PFSK-1 (cell line): ENCODE results near the gene C11orf24.

Source experiments
- POLR2AphosphoS5 ChIP-seq: IDR thresholded peaks from 2 replicates; pipeline ENCODE4 v1.6.1; 2012; ENCODE audit warnings: low read depth, mild to moderate bottlenecking, control low read depth, low read length, moderate library complexity
- SIN3A ChIP-seq: IDR thresholded peaks from 2 replicates; pipeline ENCODE4 v1.6.1; 2012; ENCODE audit warnings: mild to moderate bottlenecking, low read length, moderate library complexity, borderline replicate concordance; ENCODE audit not compliant: insufficient read depth
- TAF1 ChIP-seq: IDR thresholded peaks from 2 replicates; pipeline ENCODE4 v1.6.1; 2012; ENCODE audit warnings: low read length, control low read depth, borderline replicate concordance; ENCODE audit not compliant: insufficient read depth
- TF ChIP-seq, protein P1 (sequence below), 2 experiments: IDR thresholded peaks; 2 replicates each; pipeline versions ENCODE4 v1.6.1 to v1.8.0; 2011 to 2012; ENCODE audit warnings: low read depth in 2 of 2, low read length in 2 of 2, control low read depth in 1 of 2, inconsistent platforms in 1 of 2, mild to moderate bottlenecking in 1 of 2, moderate library complexity in 1 of 2; ENCODE audit not compliant: insufficient read depth in 1 of 2

DNA sequence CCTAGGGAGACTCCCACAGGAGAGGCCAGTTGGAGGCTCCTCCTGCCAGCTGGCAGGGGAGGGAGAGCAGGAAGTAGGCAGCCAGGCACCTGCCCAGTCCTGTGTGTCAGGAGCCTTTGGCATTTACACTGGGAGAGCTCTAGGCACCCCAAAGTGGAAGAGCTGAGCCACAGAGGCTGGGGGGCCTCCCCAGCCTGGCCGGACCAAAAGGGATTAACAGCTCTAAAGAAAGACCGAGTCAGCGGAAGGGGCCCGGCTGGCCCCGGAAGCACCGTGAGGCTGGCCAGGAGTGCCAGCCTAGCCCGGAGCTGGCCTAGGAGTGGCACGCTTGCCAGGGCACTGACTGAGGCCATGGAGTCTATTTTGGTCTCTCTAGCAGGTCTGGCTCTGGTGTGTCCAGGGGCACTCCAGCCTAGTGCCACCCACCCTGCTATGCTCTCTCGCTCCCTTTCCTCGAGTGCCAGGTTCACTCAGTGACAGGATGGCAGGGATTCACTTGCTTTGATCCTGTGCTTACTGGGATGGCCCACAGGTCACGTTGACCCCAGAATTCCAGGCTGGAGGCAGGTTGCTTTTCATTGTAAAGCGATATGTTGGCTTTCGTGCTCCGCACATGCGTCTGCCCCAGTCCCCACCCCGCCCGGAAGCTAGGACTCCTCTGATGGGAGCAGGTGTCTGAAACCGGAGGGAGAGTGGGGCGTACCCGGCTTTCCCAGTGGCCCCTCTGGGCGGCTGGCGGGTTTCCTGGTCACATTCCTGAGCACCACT lies 55.4 kb downstream of the C11orf24 start:
- TF ChIP-seq POLR2AphosphoS5 = no peak
- TF ChIP-seq SIN3A = no peak
- TF ChIP-seq TAF1 = no peak
- TF ChIP-seq, protein P1, sequence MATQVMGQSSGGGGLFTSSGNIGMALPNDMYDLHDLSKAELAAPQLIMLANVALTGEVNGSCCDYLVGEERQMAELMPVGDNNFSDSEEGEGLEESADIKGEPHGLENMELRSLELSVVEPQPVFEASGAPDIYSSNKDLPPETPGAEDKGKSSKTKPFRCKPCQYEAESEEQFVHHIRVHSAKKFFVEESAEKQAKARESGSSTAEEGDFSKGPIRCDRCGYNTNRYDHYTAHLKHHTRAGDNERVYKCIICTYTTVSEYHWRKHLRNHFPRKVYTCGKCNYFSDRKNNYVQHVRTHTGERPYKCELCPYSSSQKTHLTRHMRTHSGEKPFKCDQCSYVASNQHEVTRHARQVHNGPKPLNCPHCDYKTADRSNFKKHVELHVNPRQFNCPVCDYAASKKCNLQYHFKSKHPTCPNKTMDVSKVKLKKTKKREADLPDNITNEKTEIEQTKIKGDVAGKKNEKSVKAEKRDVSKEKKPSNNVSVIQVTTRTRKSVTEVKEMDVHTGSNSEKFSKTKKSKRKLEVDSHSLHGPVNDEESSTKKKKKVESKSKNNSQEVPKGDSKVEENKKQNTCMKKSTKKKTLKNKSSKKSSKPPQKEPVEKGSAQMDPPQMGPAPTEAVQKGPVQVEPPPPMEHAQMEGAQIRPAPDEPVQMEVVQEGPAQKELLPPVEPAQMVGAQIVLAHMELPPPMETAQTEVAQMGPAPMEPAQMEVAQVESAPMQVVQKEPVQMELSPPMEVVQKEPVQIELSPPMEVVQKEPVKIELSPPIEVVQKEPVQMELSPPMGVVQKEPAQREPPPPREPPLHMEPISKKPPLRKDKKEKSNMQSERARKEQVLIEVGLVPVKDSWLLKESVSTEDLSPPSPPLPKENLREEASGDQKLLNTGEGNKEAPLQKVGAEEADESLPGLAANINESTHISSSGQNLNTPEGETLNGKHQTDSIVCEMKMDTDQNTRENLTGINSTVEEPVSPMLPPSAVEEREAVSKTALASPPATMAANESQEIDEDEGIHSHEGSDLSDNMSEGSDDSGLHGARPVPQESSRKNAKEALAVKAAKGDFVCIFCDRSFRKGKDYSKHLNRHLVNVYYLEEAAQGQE (IDR thresholded peaks at IDR 0.05; ENCODE audit: insufficient read depth in 1 of 2, low read depth in 2 of 2, low read length in 2 of 2) = no peak
